ENCODE results near the gene FIGNL1.

FIGNL1 gene

DNA sequence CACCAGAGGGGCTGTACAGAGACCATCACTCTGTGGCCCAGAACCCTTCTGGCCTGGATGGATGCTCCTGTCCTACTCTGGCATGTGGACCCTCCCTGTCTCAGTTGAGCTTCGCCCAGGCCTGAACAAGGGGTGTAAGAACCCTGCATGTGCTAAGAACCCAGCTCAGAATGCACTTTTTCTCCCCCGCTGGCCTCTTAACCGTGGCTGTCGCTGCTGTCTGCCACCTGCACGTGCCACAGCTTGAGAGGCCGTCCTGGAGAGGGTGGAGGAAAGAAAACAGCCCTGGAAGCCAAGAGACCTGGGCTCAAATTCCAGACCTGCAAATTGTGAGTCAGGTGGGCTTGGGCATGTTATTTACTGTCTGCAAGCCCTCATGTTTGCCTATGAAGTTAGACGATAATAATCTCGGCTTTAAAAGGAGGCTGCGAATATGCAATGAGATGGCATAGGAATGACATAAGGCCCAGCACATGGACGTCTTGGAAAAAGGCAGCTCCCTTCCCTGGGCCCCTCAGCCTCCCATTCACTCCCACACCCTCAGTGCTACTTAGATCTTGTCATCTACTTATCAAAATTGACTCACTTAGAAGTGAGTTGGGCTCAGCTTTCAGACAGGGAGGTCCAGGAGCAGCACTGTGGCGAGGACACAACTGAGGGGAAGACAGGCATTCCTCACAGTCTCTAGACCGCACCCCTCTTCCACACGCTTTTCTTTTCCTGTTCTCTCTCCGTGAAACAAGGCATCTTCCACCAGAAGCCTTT is 31.4 kb downstream of the FIGNL1 start:
- Histone ChIP-seq H3K27me3 (ENCODE audit: insufficient read depth, poor library complexity, severe bottlenecking) (no peaks in the 10 kb centered on the region), H3K27ac (replicated peaks) (no peak overlapping the region), H3K4me3 (replicated peaks; ENCODE audit: insufficient read depth, low read length) (no peak overlapping the region)
- TF ChIP-seq, protein P1, sequence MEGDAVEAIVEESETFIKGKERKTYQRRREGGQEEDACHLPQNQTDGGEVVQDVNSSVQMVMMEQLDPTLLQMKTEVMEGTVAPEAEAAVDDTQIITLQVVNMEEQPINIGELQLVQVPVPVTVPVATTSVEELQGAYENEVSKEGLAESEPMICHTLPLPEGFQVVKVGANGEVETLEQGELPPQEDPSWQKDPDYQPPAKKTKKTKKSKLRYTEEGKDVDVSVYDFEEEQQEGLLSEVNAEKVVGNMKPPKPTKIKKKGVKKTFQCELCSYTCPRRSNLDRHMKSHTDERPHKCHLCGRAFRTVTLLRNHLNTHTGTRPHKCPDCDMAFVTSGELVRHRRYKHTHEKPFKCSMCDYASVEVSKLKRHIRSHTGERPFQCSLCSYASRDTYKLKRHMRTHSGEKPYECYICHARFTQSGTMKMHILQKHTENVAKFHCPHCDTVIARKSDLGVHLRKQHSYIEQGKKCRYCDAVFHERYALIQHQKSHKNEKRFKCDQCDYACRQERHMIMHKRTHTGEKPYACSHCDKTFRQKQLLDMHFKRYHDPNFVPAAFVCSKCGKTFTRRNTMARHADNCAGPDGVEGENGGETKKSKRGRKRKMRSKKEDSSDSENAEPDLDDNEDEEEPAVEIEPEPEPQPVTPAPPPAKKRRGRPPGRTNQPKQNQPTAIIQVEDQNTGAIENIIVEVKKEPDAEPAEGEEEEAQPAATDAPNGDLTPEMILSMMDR (IDR thresholded peaks at IDR 0.05; ENCODE audit: insufficient read depth, low read length): no peak
- DNase-seq (ENCODE audit: low read depth in 1 of 2, low spot score in 1 of 2): no peak

DNA sequence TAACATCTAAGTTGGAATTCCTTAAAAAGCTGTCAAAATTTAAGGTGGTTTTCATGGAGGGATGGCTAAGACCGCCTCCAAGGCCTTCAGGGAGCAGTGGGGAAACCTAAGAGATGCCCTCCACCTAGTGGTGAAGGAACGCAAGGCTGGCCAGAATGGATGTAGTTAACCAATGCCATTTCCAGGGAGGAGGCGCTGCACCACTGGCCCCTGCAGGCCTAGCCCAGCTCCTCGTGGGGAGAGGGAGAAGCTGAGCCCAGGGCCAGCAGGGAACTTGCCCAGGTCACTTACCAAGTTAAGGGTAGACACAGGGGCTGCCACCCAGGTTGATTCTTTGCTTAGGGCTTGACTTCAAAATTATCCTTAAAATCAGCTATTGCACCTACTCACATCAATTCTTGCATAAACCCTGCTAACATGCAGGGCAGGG is 32.0 kb downstream of the FIGNL1 start:
- Histone ChIP-seq H3K27ac (replicated peaks) (no peak overlapping the region), H3K4me3 (replicated peaks; ENCODE audit: insufficient read depth, low read length) (no peak overlapping the region), H3K27me3 (ENCODE audit: insufficient read depth, poor library complexity, severe bottlenecking) (no peaks in the 10 kb centered on the region)
- DNase-seq (ENCODE audit: low read depth in 1 of 2, low spot score in 1 of 2): peak; percentile 38 to 89
- TF ChIP-seq, protein P2, sequence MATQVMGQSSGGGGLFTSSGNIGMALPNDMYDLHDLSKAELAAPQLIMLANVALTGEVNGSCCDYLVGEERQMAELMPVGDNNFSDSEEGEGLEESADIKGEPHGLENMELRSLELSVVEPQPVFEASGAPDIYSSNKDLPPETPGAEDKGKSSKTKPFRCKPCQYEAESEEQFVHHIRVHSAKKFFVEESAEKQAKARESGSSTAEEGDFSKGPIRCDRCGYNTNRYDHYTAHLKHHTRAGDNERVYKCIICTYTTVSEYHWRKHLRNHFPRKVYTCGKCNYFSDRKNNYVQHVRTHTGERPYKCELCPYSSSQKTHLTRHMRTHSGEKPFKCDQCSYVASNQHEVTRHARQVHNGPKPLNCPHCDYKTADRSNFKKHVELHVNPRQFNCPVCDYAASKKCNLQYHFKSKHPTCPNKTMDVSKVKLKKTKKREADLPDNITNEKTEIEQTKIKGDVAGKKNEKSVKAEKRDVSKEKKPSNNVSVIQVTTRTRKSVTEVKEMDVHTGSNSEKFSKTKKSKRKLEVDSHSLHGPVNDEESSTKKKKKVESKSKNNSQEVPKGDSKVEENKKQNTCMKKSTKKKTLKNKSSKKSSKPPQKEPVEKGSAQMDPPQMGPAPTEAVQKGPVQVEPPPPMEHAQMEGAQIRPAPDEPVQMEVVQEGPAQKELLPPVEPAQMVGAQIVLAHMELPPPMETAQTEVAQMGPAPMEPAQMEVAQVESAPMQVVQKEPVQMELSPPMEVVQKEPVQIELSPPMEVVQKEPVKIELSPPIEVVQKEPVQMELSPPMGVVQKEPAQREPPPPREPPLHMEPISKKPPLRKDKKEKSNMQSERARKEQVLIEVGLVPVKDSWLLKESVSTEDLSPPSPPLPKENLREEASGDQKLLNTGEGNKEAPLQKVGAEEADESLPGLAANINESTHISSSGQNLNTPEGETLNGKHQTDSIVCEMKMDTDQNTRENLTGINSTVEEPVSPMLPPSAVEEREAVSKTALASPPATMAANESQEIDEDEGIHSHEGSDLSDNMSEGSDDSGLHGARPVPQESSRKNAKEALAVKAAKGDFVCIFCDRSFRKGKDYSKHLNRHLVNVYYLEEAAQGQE (IDR thresholded peaks at IDR 0.05; ENCODE audit: insufficient replicate concordance, low read depth): no peak
- TF ChIP-seq POLR2AphosphoS5 (IDR thresholded peaks at IDR 0.05; ENCODE audit: low read depth) (no peak), GABPA (IDR thresholded peaks at IDR 0.05; ENCODE audit: low read depth) (no peak), SPI1 (IDR thresholded peaks at IDR 0.05; ENCODE audit: borderline replicate concordance, low read depth) (no peak)
- TF ChIP-seq, protein P1 (IDR thresholded peaks at IDR 0.05; ENCODE audit: insufficient read depth, low read length): peak; percentile 94

DNA sequence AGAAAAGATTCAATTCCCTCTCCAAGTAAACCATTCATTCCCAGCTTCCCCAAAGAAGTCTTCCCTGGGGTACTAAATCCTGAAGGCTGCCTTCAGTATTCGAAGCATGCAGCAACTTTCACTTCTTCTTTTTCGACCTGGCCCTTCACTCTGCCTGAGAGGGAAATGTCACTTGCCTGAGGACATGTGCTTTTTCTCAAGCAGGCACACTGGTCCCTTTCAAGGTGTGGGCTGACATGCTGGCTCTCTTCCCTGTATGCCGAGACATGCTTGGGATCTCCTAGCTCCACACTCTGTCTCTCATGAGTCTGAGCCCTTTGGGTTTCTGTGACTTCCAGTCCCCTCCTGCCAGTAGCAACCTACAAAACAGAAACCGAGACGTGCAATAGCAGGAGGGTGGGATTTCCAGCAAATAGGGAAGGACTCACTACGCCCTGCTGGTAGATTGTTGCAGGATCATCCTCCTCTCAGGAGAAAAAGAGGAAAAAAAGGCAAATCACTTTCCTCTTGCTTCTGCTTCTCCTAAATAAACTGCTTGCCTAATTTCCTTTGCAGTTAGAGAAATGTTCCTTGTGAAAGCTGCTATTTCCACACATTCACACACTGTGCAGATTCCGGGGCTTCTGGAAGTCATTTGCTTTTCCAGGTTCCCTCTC is 33.5 kb downstream of the FIGNL1 start:
- Histone ChIP-seq H3K4me3 (replicated peaks; ENCODE audit: insufficient read depth, low read length) (0 out of 2 replicates have a peak overlapping the region, but pooled peaks have one; percentile 5), H3K27ac (replicated peaks) (peak overlapping the region; percentile 58), H3K27me3 (ENCODE audit: insufficient read depth, poor library complexity, severe bottlenecking) (no peaks in the 10 kb centered on the region)
- DNase-seq (ENCODE audit: low read depth in 1 of 2, low spot score in 1 of 2): peak in 1 of 2 experiments; percentile 82
- TF ChIP-seq SPI1 (IDR thresholded peaks at IDR 0.05; ENCODE audit: borderline replicate concordance, low read depth): peak; percentile 97
- TF ChIP-seq, protein P1 (IDR thresholded peaks at IDR 0.05; ENCODE audit: insufficient read depth, low read length): no peak
- TF ChIP-seq, protein P2 (IDR thresholded peaks at IDR 0.05; ENCODE audit: insufficient replicate concordance, low read depth): no peak
- TF ChIP-seq GABPA (IDR thresholded peaks at IDR 0.05; ENCODE audit: low read depth): no peak

All from HL-60 (cell line).